AML-193 (cell line): ENCODE data around the gene URB2.

Source experiments
- DNase-seq, 2 experiments: peaks; one replicate each; lab custom pipeline; 2025; lab: John Stamatoyannopoulos, UW

Gene URB2

DNA sequence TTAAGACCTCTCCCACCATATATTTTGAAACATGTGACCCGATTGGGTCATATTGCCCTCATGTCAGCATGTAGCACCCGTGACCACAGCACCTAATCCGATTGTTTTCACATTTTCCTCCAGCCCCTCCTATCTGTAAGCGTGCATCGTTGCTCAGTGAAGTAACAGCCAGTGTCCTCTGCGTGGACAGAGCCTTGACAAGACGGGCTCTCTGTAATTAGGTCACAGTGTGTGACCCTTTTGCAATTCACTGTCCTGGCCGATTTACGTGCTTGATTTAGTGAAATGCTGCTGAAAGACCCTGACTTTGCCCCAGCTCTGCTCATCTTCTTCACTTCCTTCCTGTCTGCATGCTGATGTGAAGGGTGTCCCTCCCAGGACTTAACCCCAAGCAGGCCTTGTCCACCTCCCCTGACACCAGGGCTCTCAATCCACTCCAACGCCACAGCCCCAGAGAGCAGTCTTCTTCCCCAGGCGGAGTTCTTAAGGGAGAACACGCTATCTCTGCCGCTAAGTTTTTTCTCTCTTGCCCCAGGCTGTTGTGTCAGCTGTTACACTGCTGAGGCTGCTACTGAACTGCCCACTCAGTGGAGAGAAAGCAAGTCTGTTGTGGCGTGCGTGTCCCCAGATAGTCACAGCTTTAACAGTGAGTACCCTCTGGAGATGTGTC lies 19.4 kb downstream of the URB2 start:
- DNase-seq = no peak

DNA sequence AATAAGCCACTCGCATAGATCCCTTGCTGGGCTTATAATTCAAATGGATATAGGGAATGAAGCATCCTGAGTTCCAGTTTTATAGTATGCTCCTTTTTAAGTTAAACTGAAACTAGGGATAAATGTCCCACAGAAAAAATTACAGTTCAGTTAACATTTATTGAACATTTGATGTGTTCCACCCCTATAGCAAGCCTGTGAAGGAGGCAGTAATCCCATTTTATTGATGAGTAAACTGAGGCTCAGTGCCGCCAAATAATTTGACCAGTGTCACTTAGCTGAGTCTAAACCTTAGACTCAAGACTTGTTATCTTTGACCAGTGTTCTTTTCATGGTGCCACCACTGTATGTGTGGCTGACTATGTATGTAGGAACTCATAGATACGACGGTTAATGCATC lies 22.4 kb downstream of the URB2 start:
- DNase-seq = no peak

DNA sequence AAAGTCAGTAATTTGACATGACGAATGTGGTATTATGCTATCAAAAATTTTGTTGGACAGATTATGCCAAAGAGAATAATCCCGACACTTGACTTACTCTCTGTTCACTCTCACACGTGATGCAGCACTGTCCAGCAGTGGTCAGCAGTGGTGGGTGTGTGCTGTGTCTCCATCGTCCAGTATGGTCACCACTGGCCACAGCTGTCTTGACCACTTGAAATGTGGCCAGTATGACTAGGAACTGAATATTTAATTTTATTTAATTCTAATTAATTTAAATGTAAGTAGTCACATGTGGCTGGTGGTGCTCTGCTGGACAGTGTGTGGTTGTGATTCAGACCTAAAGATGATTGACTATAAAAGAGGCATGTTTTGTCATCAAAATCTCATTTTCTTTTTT lies 24.0 kb downstream of the URB2 start:
- DNase-seq = no peak

- DNase-seq = no peak
These were observed 25.5 kb downstream of the URB2 start for GRCh38 chr1:229651546-229651945.

- no peak for DNase-seq
These were observed 27.4 kb downstream of the URB2 start for GRCh38 chr1:229653420-229653819.

GRCh38 chr1:229655781-229656180 lies 29.7 kb downstream of the URB2 start:
- no peak for DNase-seq

DNA sequence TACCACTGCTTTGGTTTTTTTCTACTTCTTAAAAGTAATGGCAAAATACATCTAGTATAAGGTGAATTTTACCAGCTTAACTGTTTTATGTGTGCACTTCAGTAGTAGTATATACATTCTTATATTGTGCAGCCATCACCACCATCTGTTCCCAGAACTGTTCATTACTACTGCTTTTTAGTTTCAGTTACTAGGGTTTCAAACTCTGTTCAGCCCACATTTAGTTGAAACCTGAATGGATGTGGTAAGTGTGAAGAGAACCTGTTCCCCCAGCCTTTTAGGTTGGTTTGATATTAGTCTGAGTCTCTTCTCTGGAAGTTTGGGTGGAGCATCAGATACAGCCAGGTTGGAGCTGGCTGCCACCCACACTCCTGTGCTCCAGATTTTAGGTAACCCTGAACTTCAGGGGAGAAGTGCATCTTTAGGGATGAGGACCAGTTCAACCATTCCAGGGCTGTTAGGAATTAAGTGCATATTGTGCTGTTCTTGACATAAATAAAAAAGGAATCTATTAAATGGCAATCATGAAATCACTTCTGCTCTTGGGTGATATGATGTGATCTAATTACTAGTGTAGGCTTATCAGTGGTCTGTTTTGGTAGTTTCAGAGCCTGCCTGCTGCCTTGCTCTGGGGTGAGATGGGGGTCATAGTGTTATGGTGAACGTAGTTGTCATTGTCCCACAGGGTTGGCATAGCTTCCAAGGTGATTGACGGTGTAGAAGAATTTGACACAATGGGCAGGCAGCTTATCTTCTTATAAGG lies 32.1 kb downstream of the URB2 start:
- no peak for DNase-seq

GRCh38 chr1:229661022-229661877 lies 35.2 kb downstream of the URB2 start:
- peak; percentile 15 to 27 for DNase-seq

- DNase-seq = no peak
These were observed 35.9 kb downstream of the URB2 start for GRCh38 chr1:229661897-229662296.

GRCh38 chr1:229664133-229664689 lies 38.2 kb downstream of the URB2 start:
- no peak for DNase-seq

DNA sequence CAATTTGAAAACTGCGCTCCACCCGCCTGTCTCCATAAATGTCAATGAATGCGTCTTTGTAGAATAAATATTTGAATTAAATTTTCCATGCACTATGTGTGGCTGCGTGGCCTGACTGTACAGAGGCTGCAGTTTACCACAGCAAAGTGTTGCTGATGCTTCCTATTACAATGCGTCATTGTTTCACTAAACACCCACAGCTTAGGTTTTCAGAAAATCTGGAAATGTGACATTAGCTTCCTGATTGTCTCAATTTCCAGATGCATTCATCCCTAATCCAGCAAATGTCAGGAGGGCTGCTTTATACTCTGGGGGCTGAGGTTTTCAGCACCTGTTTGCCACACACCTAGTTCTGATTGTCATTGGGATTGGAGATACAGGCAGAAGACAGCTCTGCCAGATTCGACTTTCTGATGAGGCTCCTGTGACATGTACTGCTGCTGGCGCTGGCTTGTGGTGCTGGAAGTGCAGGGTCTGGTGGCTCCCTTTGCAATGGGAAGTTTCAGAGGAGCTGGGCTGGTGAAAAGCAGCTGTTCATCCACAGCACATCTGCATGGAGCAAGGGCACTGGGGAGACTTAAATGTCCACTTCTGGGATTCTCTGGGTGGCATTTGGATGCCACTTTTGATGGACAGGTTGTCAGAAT lies 40.0 kb downstream of the URB2 start:
- no peak for DNase-seq

DNA sequence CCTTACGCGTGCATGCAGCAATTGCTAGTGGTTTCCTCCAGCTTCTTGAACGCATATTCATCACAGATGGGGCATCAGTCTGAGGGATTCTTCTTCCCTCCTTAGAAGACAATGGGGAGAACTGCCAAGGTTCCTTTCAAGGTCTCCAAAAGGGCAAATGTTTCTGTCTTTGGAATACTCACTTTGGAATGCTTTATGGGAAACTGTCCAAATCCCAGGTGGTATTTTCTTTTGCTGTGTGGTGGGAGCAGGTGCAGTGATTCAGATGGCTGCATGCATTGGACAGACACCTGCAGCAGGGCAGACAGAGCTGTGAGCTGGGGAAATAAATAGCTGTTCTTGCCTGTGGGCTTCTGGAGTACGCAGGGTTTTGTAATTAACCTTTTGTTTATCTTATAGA lies 40.5 kb downstream of the URB2 start:
- no peak for DNase-seq

DNA sequence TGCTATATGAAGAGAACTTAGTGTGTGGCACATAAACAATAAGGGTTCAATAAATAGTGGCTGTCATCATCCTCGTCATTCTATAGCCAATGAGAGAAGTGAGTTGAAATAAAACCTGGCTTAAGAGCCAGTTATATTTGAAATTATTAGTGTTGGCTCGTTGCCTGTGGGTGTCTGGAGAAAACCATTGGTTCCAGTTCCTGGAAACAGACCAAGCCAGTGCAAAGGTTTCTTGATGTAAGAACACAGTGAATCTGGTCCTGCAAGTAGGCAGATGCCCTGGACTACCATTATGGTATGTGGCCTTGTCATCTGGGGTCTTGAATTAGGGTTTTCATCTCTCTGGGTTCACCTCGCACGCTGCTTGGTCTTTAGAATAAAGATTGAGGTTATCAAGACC lies 43.3 kb downstream of the URB2 start:
- DNase-seq = no peak

DNA sequence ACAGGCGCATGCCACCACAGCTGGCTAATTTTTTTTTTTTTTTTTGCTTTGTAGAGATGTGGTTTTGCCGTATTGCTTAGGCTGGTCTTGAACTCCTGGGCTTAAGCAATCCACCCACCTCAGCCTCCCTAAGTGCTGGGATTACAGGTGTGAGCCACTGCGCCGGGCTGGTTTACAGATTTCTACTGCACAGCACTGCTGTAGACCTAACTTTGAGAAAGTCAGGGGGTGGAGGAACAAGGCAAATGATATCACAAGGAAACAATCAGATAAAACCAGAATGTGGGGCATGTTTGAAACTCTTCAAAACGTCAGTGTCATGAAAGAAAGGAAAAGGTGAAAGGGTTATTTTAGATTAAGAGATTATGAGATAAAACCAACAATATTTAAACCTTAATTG lies 45.3 kb downstream of the URB2 start:
- DNase-seq = no peak

GRCh38 chr1:229672246-229672645 lies 46.2 kb downstream of the URB2 start:
- no peak for DNase-seq

GRCh38 chr1:229674042-229674441 lies 48.0 kb downstream of the URB2 start:
- no peak for DNase-seq

- DNase-seq = no peak
These were observed 49.3 kb downstream of the URB2 start for GRCh38 chr1:229675396-229675795.

GRCh38 chr1:229685149-229685548 lies 59.1 kb downstream of the URB2 start:
- DNase-seq = no peak

GRCh38 chr1:229689273-229689672 lies 63.2 kb downstream of the URB2 start:
- DNase-seq = no peak

GRCh38 chr1:229689904-229690303 lies 63.9 kb downstream of the URB2 start:
- no peak for DNase-seq

GRCh38 chr1:229690662-229691061 lies 64.6 kb downstream of the URB2 start:
- no peak for DNase-seq

DNA sequence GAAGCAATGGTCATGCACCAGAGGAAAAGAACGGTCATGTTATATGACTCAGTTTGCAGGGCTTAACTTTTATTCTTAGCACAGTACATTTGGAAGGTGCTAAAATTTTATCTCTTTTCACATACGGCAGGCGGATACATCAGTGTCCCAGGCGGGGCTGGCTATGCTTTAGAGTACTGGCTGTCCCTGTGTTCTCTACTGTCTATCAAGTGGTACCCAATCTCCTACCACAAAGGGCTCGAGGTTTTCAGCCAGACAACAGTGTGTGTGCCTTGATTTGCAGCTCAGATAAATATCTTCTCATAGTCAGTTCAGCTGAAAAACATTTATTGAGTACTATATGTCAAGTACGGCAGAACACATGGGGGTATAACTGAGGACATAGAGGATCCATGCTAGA lies 65.3 kb downstream of the URB2 start:
- no peak for DNase-seq
